Prostate gland (tissue), 2 donors: ENCODE data around the gene SLC35A3.

Source experiments
- CTCF ChIP-seq, 4 experiments: fragments of 200-600 bp in 2 of 4; fragments of 450-650 bp in 2 of 4; sonication (generic) in 2 of 4; IDR thresholded peaks; 1 replicate in 3 of 4; 2 replicates in 1 of 4; pipeline ENCODE4 v1.5.1; 2016 to 2019; ENCODE audit warnings: antibody characterized with exemption in 4 of 4, mild to moderate bottlenecking in 2 of 4, moderate library complexity in 2 of 4
- POLR2AphosphoS5 ChIP-seq: sonication (generic); formaldehyde crosslinking; IDR thresholded peaks from one replicate; pipeline ENCODE4 v1.6.1; 2017; ENCODE audit warnings: antibody characterized with exemption

- no peak for TF ChIP-seq CTCF (IDR thresholded peaks at IDR 0.05)
- TF ChIP-seq POLR2AphosphoS5 = no peak
These were observed 41.0 kb downstream of the SLC35A3 start for GRCh38 chr1:100010804-100011203.
